GM21825 (cell line): Measurements from ENCODE around the gene RAD9A.

Experiments
- ATAC-seq: cut with Tn5 transposase; IDR thresholded peaks from one replicate; pipeline ENCODE4 v1.9.1; 2021; ENCODE audit warnings: mild to moderate bottlenecking, moderate library complexity; ENCODE audit not compliant: unreplicated experiment

The RAD9A gene

DNA sequence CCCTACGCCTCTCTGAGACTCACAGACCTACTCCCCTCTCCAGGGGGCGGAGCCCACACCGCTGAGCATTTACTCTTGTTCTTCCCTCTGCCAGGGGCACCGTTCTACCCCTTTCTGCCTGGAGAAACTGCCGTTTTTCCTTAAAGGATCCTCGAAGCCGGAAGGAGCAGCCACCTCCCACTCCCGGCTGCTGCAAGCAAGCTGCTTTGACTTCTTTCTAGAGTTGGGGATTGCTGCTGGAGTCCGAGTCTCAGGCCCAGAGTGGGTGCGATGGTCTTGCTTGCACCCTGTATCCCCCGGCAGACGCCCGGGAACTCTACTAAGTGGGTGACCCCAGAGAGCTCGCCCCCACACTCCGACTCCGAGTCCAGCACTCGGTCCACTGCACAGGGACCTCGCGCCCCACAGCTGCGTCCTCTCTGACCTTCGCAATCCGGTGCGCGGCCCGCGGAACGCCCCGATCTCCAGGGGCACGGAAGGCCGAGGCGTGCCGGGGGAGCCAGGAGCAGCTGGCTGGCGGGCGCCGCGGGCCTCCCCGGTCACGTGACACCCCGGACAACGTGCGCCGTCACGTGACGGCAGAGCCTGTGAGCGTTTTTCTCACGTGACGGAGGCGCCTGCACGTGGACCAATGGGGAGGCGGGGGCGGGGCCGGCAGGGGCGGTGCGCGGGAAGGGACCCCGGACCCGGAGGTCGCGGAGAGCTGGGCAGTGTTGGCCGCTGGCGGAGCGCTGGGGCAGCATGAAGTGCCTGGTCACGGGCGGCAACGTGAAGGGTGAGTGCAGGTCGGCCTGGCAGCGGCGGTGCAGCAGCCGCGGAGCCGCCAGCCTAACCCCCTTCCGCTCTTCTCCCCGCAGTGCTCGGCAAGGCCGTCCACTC, at the start of gene RAD9A:
Gene RAD9A, plus strand, starts transcription at position 683 of the 879 bp plus-strand sequence. Its CDS starts 59 bp downstream, at position 742.
- peak; percentile 51 for ATAC-seq

GRCh38 chr11:67344264-67344663, 47.5 kb upstream of the RAD9A start:
- no peak for ATAC-seq

DNA sequence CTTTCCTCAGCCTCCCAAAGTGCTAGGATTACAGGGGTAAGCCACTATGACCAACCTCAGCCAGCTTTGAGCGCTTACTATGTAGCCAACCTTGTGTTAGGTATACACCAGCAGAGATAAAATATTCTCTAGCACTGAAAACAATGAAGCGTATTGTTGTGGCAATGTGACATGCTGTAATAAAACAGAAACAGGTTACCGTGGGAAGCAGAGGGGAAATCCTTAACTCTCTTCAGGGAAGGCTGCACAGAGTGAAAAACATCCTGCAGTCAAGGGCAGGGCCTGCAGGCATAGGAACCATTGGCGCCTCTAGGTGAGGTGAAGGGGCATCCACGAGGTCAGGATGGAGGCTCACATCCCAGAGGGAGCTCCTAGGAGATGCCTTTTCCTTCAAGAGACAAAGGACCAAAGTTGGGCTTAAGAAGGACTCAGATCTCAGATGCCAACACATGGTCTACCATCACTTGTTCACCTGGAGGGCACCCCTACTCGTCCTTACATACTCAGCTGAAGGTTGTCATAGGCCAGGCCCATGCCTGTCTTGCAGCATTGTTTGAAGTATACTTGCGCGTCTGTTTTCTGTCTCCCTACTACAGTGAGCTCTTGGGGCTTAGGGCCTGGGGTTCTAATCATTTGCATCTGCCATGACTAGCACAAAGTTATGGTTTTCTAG, 46.4 kb upstream of the RAD9A start:
- ATAC-seq, result no peak

- ATAC-seq, result no peak
Measured at GRCh38 chr11:67345920-67346819, 45.6 kb upstream of the RAD9A start.

DNA sequence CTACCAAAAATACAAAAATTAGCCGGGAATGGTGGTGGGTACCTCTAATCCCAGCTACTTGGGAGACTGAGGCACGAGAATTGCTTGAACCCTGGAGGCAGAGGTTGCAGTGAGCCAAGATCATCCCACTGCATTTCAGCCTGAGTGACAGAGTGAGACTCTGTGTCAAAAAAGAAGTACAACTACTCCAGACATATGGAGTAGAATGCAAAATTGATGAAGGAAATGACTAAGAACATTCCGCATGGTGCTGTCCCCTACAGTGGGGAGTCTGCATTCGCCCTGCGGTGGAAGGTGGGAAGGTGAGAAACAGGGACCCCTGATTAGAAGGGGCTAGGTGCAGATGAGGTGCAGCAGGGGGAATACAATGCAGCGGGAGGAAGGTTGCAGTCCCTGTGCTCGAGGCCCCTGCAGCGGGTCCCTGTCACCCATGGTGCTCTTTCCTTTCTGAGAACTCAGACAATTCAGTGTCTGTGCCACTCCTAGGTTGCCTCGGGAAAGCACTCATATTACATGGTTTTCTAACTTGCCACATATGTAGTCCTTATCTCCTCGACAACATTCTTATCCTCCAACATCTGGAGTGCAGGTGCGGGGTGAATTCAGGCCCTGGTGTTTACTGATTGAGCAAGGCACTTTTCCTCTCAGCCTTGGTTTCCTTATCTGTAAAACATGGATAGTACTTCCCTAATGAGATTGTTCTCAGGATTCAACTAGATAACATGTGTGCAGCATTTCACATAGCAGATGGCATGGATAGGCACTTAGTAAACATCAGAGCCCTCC, 43.6 kb upstream of the RAD9A start:
- no peak for ATAC-seq

- no peak for ATAC-seq
Measured at GRCh38 chr11:67349036-67349435, 42.8 kb upstream of the RAD9A start.

DNA sequence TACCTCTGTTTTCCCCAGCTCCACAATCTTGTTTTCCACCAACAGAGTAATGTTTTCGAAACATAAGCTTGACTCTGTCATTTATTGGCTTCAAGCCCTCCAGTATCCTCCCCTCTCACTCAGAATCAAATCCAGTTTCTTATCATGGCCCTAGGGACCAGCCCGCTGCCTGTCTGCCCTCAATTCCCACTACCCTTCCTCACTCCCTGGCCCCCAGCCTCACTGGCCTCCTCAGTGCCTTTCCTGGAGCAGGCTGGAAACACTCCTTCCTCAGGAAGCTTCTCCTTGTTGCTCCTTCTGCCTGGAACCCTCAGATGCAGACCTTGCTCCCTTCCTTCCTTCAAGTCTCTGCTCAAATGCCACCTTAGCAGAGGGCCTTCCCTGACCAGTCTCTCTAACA, 42.3 kb upstream of the RAD9A start:
- ATAC-seq, result no peak

DNA sequence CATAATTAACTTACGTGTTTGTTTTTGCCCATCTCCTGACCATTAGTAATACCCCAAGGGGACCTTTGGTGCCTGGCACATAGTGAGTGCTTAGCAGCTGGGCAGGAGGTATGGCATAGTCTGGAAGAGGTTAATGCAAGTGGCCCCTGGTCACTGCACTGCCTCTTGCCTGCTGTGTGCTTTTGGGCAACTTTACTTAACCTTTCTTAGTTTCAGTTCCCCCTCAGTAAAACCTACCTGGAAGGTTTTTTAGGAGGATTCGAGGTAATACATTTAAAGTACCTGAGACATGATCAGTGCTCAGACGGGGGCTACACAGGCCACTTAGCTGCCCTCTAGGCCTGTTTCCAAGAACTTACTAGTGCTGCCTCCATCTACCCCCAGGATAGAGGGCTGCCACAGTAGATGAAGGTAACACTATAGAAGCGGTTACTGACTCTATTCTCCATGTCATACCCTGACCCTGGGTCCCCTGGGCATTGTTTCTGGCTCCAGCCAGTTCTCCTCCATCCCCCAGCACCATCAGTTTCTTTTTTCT, 41.8 kb upstream of the RAD9A start:
- ATAC-seq, result no peak

DNA sequence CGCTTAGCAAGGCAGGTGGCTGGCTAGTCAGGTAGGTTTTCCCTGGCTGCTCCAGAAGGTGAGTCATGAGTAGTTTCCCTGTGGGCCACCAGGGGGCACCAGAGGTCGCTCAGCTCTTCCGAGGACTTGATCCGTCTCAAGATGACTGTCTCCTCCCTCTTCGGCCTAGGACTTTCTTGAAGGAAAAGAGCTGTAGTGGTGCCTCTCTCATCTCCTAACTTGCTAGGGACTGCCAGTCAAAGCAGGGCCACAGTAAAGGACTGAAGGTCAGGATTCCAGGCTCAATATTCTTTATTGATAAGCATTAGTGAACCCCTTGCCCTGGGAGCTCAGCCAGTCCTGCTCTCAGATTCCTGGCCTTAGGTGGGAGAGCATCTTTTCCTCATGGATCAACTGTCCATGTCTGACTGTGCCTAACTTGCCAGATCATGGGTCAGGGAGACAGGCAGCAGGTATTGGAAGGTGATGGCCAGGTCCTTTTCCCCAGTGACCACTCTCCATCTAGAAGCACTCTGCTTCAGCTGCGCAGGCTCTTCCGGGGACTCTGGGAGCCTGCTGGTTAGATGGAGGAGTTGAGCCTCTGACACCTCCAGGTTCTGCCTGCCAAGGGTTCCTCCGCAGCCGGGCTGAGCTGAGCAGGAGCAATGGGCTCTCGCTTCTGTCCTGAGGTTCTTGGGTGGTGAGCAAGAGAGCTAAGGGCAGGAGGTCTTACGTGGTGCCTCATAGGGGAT, 40.3 kb upstream of the RAD9A start:
- no peak for ATAC-seq

DNA sequence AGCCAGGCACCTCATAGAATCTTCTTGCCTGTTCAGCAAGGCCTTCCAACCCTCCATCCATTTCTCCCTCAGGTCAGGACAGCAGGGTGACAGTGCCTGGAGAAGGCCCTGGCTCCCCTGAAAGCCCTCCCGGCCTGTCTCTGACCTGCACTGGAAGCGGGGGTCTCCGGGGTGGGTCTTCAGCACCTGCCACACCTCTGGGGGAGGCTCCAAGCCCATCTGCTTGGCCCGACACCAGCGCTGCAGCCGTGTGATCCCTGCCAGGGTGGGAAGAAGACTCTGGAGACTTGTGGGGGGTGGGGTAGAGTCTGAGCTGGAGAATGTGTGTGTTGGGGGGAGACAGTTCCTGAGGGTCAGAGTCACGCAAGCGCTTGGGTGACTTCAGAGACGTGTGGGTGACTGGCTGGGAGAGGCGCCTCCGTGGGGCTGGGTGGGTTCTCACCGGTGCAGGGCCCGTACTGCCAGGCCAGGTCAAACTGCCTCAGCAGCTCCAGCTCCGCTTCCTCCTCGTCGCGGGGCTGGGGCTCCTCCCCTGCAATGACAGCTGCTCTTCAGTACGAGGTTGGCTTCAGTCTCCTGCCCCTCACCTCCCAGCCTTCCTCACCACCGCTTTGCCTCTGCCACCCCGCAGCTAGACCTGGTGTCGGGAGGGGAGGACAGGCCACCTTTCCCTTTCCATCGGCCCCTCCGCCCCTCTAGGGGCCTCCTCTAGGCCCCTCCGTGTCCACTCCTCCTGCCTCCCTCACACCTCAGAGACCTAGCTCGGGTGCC, 39.1 kb upstream of the RAD9A start:
- ATAC-seq, result no peak

DNA sequence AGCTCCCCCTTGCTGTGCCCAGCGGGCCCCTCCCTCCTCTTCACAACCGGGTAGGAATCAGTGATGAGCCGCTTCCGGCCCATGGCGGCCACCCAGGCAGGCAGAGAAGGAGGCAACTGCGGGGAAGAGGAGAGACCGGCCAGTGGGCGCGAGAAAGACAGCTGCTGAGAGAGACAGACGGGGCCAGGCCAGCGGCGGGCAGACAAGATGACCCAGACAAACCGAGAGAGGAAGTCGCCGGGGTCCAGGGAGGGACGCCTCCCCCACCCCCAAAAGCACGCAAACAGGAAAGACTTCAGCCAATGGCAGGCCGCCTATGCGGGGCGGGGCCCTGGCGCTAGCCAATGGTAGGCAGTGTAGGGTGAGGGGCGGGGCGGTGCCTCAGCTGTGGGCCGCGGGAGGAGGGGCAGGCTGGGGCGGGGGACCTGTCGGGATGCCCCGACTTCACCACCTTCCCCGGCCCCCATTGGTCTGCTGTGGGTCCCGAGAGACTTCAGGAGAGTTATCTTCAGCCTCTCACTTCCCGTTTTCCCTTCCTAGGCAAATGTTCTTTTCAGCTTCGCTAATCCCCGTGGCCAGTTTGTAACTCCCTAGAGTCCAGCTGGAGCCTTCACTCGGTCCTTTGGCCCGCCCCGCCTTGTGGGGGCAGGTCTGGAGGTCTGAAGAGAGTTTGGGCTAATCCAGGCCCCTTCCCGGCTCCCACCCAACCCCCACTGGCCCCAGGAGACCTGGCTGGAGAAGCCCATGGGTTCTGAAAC, 38.3 kb upstream of the RAD9A start, which contains the start of gene POLD4:
Gene POLD4, minus strand, starts transcription at position 230 of the 758 bp plus-strand sequence. Its CDS starts 147 bp downstream, at position 83.
- peak; percentile 61 for ATAC-seq

- no peak for ATAC-seq
Measured at GRCh38 chr11:67354075-67355022, 37.4 kb upstream of the RAD9A start.

DNA sequence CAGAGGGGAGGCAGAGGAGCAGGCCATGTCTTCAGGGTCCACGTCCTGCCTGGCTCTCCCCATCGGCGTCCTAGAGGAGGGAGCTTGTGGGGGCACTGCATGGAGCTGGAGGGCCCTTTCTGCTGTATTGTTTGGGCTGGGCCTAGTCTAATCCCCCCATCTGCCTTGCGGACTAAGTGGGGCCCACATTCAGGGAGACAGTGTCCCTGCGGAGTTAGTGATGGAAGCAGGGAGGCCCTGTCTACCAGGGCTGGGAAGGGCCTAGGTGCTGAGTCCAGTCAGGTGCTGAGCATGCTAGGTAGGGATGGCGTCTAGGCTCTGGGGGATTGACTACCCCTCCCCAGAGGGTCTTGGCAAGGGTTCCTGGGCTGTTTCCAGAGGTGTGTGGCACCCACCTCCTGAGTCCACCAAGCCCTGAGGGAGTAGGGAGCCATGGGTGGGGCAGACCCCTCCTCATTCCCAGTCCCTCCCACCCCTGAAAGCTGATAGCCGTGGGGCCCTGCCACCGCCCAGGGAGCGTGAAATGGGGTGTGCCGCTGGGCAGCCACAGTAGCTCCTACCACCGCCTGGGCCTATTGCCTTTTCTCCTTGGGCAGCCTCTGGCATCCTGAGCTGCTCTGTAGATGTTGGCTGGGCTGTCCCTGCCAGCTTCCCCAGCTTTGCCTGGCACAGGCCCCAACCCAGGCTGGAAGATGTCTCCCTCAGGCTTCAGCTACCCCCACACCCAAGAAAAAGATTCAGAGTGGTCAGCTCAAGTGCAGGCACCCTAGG, 36.6 kb upstream of the RAD9A start:
- no peak for ATAC-seq

GRCh38 chr11:67355794-67356386, 35.9 kb upstream of the RAD9A start:
- no peak for ATAC-seq

- ATAC-seq, result no peak
Measured at GRCh38 chr11:67356387-67356863, 35.4 kb upstream of the RAD9A start.
